HepG2 (cell line): ENCODE data around the gene FCN3. TPM values are rescaled to one million over a fixed set of nuclear protein-coding genes. Genes with fewer than 3 reads are reported as not detected.
A peak's percentile ranks its signal among the peaks of the same experiment; 100 is the strongest.

ENCODE experiments used
- CENPX ChIP-seq: sonication (generic); formaldehyde crosslinking; IDR thresholded peaks from 2 replicates; pipeline ENCODE4 v1.9.0; 2021; ENCODE audit warnings: mild to moderate bottlenecking, missing genetic modification reagents, moderate library complexity
- DPF2 ChIP-seq: sonication (generic); formaldehyde crosslinking; IDR thresholded peaks from 2 replicates; pipeline ENCODE4 v1.4.0; 2020; ENCODE audit warnings: mild to moderate bottlenecking, low read depth, missing genetic modification reagents, borderline replicate concordance
- FIP1L1 ChIP-seq: fragments of 200-400 bp; formaldehyde crosslinking; IDR thresholded peaks from 2 replicates; pipeline ENCODE4 v1.6.1; 2018; ENCODE audit warnings: low read depth, mild to moderate bottlenecking, low read length, moderate library complexity, borderline replicate concordance; ENCODE audit not compliant: insufficient read depth
- GTF2F1 ChIP-seq: fragments of 150-350 bp; IDR thresholded peaks from 2 replicates; pipeline ENCODE4 v1.6.1; 2014; ENCODE audit warnings: low read length
- IKZF5 ChIP-seq: IDR thresholded peaks from 2 replicates; pipeline ENCODE4 v1.6.1; 2018; ENCODE audit warnings: missing genetic modification reagents, mild to moderate bottlenecking, missing compliant biosample characterization
- MTF2 ChIP-seq: sonication (generic); formaldehyde crosslinking; IDR thresholded peaks from 2 replicates; pipeline ENCODE4 v1.5.0; 2020; ENCODE audit warnings: missing genetic modification reagents, borderline replicate concordance
- NFIB ChIP-seq: sonication (generic); formaldehyde crosslinking; IDR thresholded peaks from 2 replicates; pipeline ENCODE4 v1.9.0; 2021; ENCODE audit warnings: missing genetic modification reagents, mild to moderate bottlenecking, borderline replicate concordance
- PBX3 ChIP-seq: sonication (generic); formaldehyde crosslinking; IDR thresholded peaks from 2 replicates; pipeline ENCODE4 v1.8.1; 2023; ENCODE audit warnings: missing genetic modification reagents, inconsistent platforms, borderline replicate concordance
- POLR2AphosphoS5 ChIP-seq: IDR thresholded peaks from 2 replicates; pipeline ENCODE4 v1.6.1; 2012; ENCODE audit warnings: low read depth, low read length
- SMAD1 ChIP-seq: sonication (generic); formaldehyde crosslinking; IDR thresholded peaks from 2 replicates; pipeline ENCODE4 v1.4.0; 2020; ENCODE audit warnings: missing genetic modification reagents, low read depth, mild to moderate bottlenecking, borderline replicate concordance
- TBL1XR1 ChIP-seq: fragments of 150-350 bp; IDR thresholded peaks from 2 replicates; pipeline ENCODE4 v1.6.1; 2014; ENCODE audit warnings: borderline replicate concordance, low read length; ENCODE audit not compliant: partially characterized antibody
- ZFP36L2 ChIP-seq: sonication (generic); formaldehyde crosslinking; IDR thresholded peaks from 2 replicates; pipeline ENCODE4 v1.4.0; 2020; ENCODE audit warnings: missing genetic modification reagents
- ZNF232 ChIP-seq: sonication (generic); formaldehyde crosslinking; IDR thresholded peaks from 2 replicates; pipeline ENCODE4 v1.4.0; 2020; ENCODE audit warnings: missing genetic modification reagents, borderline replicate concordance
- ZNF275 ChIP-seq: sonication (generic); formaldehyde crosslinking; IDR thresholded peaks from 2 replicates; pipeline ENCODE4 v1.8.0; 2022; ENCODE audit warnings: missing genetic modification reagents, mild to moderate bottlenecking, inconsistent platforms, borderline replicate concordance
- ZNF296 ChIP-seq: sonication (generic); formaldehyde crosslinking; conservative IDR thresholded peaks from 2 replicates; pipeline ENCODE4 v1.5.0; 2020; ENCODE audit warnings: mild to moderate bottlenecking, missing genetic modification reagents
- ZNF337 ChIP-seq: sonication (generic); formaldehyde crosslinking; IDR thresholded peaks from 2 replicates; pipeline ENCODE4 v1.5.1; 2020; ENCODE audit warnings: missing genetic modification reagents, low read depth, mild to moderate bottlenecking, borderline replicate concordance
- ZNF547 ChIP-seq: sonication (generic); formaldehyde crosslinking; IDR thresholded peaks from 2 replicates; pipeline ENCODE4 v1.5.1; 2020; ENCODE audit warnings: mild to moderate bottlenecking, missing genetic modification reagents
- ZNF567 ChIP-seq: sonication (generic); formaldehyde crosslinking; IDR thresholded peaks from 2 replicates; pipeline ENCODE4 v1.8.1; 2023; ENCODE audit warnings: mild to moderate bottlenecking, missing genetic modification reagents, borderline replicate concordance
- ZNF879 ChIP-seq: sonication (generic); formaldehyde crosslinking; IDR thresholded peaks from 2 replicates; pipeline ENCODE4 v1.8.1; 2023; ENCODE audit warnings: missing genetic modification reagents
- ZSCAN29 ChIP-seq: sonication (generic); formaldehyde crosslinking; conservative IDR thresholded peaks from 2 replicates; pipeline ENCODE4 v1.4.0; 2020; ENCODE audit warnings: mild to moderate bottlenecking, missing genetic modification reagents
- ZUFSP ChIP-seq: sonication (generic); formaldehyde crosslinking; IDR thresholded peaks from 2 replicates; pipeline ENCODE4 v1.9.0; 2021; ENCODE audit warnings: missing genetic modification reagents, mild to moderate bottlenecking, borderline replicate concordance
- polyA plus RNA-seq, 8 experiments: library from polyadenylated mRNA; depleted of rRNA in 3 of 8; stranded (reverse) in 7 of 8; unstranded in 1 of 8; fragments of >200 nt; fragmentation: Illumina TruSeq in 4 of 8; extraction: Trizol in 4 of 8; gene quantifications; 2 replicates each; pipeline versions ENCODE4 v1.2.1 to v1.2.3, GENCODE V29; 2011 to 2016; ENCODE audit warnings: low read depth in 4 of 8, missing spikeins in 1 of 8, mixed read lengths in 1 of 8; ENCODE audit not compliant: insufficient read depth in 1 of 8
- total RNA-seq, 5 experiments: library from RNA; depleted of rRNA; stranded (reverse); fragments of >200 nt; fragmentation: Illumina TruSeq; extraction: Trizol; gene quantifications; 2 replicates each; pipeline ENCODE4 v1.2.3, GENCODE V29; 2016; ENCODE audit warnings: low read depth in 1 of 5

Gene FCN3
- total and polyA plus RNA-seq, 2 of the 13 experiments (the other 11 are each of a cell fraction or from before 2014, with no cell fraction given) = not detected

GRCh38 chr1:27350663-27351540 lies 23.7 kb downstream of the FCN3 start (continued):
- TF ChIP-seq ZFP36L2 (CRISPR knock-in tag) (no peak), NFIB (CRISPR knock-in tag) (no peak), ZNF879 (CRISPR knock-in tag) (no peak), ZNF232 (CRISPR knock-in tag) (no peak), ZUFSP (CRISPR knock-in tag) (no peak), SMAD1 (no peak), POLR2AphosphoS5 (0 out of 2 replicates have a peak, but pooled peaks have one; percentile 12), MTF2 (CRISPR knock-in tag) (no peak), IKZF5 (CRISPR knock-in tag) (no peak), ZNF296 (CRISPR knock-in tag) (no peak), ZSCAN29 (CRISPR knock-in tag) (no peak), FIP1L1 (no peak), ZNF567 (CRISPR knock-in tag) (no peak), ZNF337 (CRISPR knock-in tag) (no peak), DPF2 (CRISPR knock-in tag) (no peak), GTF2F1 (no peak), ZNF275 (CRISPR knock-in tag) (no peak), CENPX (CRISPR knock-in tag) (no peak), TBL1XR1 (no peak), PBX3 (CRISPR knock-in tag) (no peak), ZNF547 (CRISPR knock-in tag) (0 out of 2 replicates have a peak, but pooled peaks have one; percentile 42)
